ENCODE measurements around the gene GSTA2. TPM values are rescaled to one million over a fixed set of nuclear protein-coding genes. Genes with fewer than 3 reads are reported as not detected.

GSTA2 gene
- total RNA-seq, 2 donors from 2014 or later: 72.0 TPM; not detected in 1

GRCh38 chr6:52704060-52704459 lies 59.2 kb downstream of the GSTA2 start:
- intact Hi-C loops (cut with DNase I): no loop called here
- TF ChIP-seq, protein P1, sequence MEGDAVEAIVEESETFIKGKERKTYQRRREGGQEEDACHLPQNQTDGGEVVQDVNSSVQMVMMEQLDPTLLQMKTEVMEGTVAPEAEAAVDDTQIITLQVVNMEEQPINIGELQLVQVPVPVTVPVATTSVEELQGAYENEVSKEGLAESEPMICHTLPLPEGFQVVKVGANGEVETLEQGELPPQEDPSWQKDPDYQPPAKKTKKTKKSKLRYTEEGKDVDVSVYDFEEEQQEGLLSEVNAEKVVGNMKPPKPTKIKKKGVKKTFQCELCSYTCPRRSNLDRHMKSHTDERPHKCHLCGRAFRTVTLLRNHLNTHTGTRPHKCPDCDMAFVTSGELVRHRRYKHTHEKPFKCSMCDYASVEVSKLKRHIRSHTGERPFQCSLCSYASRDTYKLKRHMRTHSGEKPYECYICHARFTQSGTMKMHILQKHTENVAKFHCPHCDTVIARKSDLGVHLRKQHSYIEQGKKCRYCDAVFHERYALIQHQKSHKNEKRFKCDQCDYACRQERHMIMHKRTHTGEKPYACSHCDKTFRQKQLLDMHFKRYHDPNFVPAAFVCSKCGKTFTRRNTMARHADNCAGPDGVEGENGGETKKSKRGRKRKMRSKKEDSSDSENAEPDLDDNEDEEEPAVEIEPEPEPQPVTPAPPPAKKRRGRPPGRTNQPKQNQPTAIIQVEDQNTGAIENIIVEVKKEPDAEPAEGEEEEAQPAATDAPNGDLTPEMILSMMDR (IDR thresholded peaks at IDR 0.05): no peak
- no peak for TF ChIP-seq POLR2A (IDR thresholded peaks at IDR 0.05)
- Histone ChIP-seq H3K36me3 (no peaks in the 10 kb centered on the region), H3K4me1 (replicated peaks) (no peaks in the 10 kb centered on the region), H3K9me3 (no peaks in the 10 kb centered on the region), H3K4me3 (no peak overlapping the region), H3K27me3 (replicated peaks; ENCODE audit: insufficient read depth) (no peaks in the 10 kb centered on the region), H3K27ac (no peak overlapping the region)
- DNase-seq (ENCODE audit: low spot score): no peak

Other genes starting within 250 kb of the GSTA2 start
- 10 to 100 TPM in 1 of 2 donors, 1 to 10 TPM in 1; 7.2 to 22.4 TPM for gene TRAM2, start 186.4 kb downstream of the GSTA2 start, total RNA-seq
- gene TMEM14A, start 92.4 kb downstream of the GSTA2 start, total RNA-seq: 10 to 100 TPM; 55.6 to 56.4 TPM
- 100 to 1,000 TPM in 1 of 2 donors, 10 to 100 TPM in 1; 24.0 to 329 TPM for gene GSTA1, start 40.3 kb upstream of the GSTA2 start, total RNA-seq
- gene GSTA5, start 77.3 kb upstream of the GSTA2 start, total RNA-seq: not detected
- gene GSTA3, start 146.2 kb upstream of the GSTA2 start, total RNA-seq: 10 to 100 TPM in 1 of 2 donors, not detected in 1; 20.2 TPM
- gene GSTA4, start 231.8 kb upstream of the GSTA2 start, total RNA-seq: 10 to 100 TPM; 62.2 to 96.7 TPM

Measured in prostate gland (tissue), 2 donors.